Tibial nerve (tissue), 4 donors: ENCODE measurements around the gene DPYSL4. TPM values are rescaled to one million over a fixed set of nuclear protein-coding genes. Genes with fewer than 3 reads are reported as not detected.

Source experiments
- DNase-seq, 2 donors: peaks; one replicate each; pipeline ENCODE4 v3.0.0-alpha.2; 2019; ENCODE audit warnings: low spot score in 2 of 2
- H3K27ac ChIP-seq, 4 donors: fragments of 200-600 bp; sonication (generic) in 3 of 4; one replicate each; pipeline ENCODE4 v1.5.1; 2017 to 2019; ENCODE audit warnings: mild to moderate bottlenecking in 1 of 4
- H3K27me3 ChIP-seq, 2 donors: fragments of 200-600 bp; sonication (generic) in 1 of 2; one replicate each; pipeline versions ENCODE4 v1.5.1 to v1.6.0; 2017 to 2019
- H3K36me3 ChIP-seq, 3 donors: fragments of 200-600 bp; sonication (generic); one replicate each; pipeline ENCODE4 v1.5.1; 2018 to 2019
- H3K4me1 ChIP-seq, 4 donors: fragments of 200-600 bp; sonication (generic) in 3 of 4; one replicate each; pipeline ENCODE4 v1.5.1; 2017 to 2019
- H3K4me3 ChIP-seq, 4 donors: fragments of 200-600 bp; sonication (generic) in 3 of 4; one replicate each; pipeline ENCODE4 v1.5.1; 2017 to 2019; ENCODE audit warnings: mild to moderate bottlenecking in 1 of 4, moderate library complexity in 1 of 4
- H3K9me3 ChIP-seq, 4 donors: fragments of 200-600 bp; sonication (generic) in 3 of 4; one replicate each; pipeline ENCODE4 v1.5.1; 2017 to 2019
- EP300 ChIP-seq, 2 donors: sonication (generic); formaldehyde crosslinking; IDR thresholded peaks; one replicate each; pipeline ENCODE4 v1.6.1; 2017; ENCODE audit warnings: antibody characterized with exemption in 2 of 2, mild to moderate bottlenecking in 1 of 2
- POLR2A ChIP-seq, 2 donors: fragments of 450-650 bp; IDR thresholded peaks; one replicate each; pipeline ENCODE4 v1.6.1; 2017; ENCODE audit warnings: antibody characterized with exemption in 2 of 2, mild to moderate bottlenecking in 2 of 2, moderate library complexity in 2 of 2
- WGBS, 2 donors: methylation state at CpG; one replicate each; pipeline ENCODE4 v1.1.5; 2018; 5-methylcytosine and 5-hydroxymethylcytosine counted together
- total RNA-seq, 4 donors: library from RNA; depleted of rRNA; stranded (reverse); fragments of >200 nt; gene quantifications; one replicate each; pipeline ENCODE4 v1.1.0, GENCODE V29; 2016
- TF ChIP-seq, protein P1 (sequence below), 5 experiments: fragments of 200-600 bp in 3 of 5; fragments of 450-650 bp in 2 of 5; sonication (generic) in 3 of 5; IDR thresholded peaks; one replicate each; pipeline ENCODE4 v1.5.1; 2016 to 2019; ENCODE audit warnings: antibody characterized with exemption in 5 of 5, mild to moderate bottlenecking in 3 of 5, moderate library complexity in 2 of 5

Gene DPYSL4
- total RNA-seq, 4 donors from 2014 or later, result 0.21 to 3.1 (median 1.4) TPM

DNA sequence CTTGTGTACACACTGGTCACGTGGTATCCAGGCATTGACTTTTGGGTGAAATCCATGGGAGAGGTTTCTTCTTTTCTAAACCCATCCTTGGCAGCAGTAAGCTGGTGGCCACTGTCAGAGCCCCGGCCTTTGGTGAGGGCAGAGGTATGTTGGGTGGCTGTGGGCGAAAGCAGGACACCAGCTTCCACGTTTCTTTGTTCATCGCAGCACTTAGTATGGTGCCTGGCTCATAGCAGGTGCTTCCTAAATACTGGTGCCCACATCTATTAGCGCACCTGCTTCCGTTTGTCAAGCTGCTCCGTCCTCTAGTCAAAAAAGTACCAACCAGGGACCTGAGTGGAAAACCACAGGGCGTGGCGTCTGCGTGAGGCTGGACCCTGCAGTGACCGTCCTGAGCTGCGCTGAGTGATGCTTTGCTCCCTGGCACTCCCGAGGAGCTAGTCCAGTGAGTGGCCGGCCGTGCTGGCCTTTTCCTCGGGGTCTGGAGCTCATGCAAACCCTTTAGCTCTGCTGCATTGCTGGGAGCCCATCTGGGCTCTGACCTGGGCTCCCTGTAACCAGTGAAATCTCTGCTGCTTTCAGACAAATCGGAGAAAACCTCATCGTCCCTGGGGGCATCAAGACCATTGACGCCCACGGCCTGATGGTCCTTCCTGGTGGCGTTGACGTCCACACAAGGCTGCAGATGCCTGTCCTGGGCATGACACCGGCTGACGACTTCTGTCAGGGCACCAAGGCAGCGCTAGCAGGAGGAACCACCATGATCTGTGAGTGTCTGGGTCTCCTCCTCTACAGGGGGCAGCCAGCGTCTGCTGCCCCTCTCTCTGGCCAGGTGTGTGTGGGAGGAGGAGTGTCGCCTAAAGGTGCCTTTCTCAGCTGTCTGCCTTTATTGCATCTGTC, 5.6 kb downstream of the DPYSL4 start:
- TF ChIP-seq EP300 (IDR thresholded peaks at IDR 0.05) (no peak), POLR2A (IDR thresholded peaks at IDR 0.05) (no peak)
- TF ChIP-seq, protein P1, sequence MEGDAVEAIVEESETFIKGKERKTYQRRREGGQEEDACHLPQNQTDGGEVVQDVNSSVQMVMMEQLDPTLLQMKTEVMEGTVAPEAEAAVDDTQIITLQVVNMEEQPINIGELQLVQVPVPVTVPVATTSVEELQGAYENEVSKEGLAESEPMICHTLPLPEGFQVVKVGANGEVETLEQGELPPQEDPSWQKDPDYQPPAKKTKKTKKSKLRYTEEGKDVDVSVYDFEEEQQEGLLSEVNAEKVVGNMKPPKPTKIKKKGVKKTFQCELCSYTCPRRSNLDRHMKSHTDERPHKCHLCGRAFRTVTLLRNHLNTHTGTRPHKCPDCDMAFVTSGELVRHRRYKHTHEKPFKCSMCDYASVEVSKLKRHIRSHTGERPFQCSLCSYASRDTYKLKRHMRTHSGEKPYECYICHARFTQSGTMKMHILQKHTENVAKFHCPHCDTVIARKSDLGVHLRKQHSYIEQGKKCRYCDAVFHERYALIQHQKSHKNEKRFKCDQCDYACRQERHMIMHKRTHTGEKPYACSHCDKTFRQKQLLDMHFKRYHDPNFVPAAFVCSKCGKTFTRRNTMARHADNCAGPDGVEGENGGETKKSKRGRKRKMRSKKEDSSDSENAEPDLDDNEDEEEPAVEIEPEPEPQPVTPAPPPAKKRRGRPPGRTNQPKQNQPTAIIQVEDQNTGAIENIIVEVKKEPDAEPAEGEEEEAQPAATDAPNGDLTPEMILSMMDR (IDR thresholded peaks at IDR 0.05), result no peak
- no peaks in the 10 kb centered on the region for H3K36me3 ChIP-seq
- no peak for DNase-seq
- no peak overlapping the region for H3K4me3 ChIP-seq
- H3K4me1 ChIP-seq, result peaks cover 0 to 12% (median 3%) of the 10 kb centered on the region in 4 donors
- H3K27me3 ChIP-seq, result peaks cover 0 to 30% of the 10 kb centered on the region in 2 donors
- 90 to 93% methylated on average over 28 of the region's 28 CpGs for WGBS, 2 donors
- no peak overlapping the region for H3K27ac ChIP-seq
- no peaks in the 10 kb centered on the region for H3K9me3 ChIP-seq

DNA sequence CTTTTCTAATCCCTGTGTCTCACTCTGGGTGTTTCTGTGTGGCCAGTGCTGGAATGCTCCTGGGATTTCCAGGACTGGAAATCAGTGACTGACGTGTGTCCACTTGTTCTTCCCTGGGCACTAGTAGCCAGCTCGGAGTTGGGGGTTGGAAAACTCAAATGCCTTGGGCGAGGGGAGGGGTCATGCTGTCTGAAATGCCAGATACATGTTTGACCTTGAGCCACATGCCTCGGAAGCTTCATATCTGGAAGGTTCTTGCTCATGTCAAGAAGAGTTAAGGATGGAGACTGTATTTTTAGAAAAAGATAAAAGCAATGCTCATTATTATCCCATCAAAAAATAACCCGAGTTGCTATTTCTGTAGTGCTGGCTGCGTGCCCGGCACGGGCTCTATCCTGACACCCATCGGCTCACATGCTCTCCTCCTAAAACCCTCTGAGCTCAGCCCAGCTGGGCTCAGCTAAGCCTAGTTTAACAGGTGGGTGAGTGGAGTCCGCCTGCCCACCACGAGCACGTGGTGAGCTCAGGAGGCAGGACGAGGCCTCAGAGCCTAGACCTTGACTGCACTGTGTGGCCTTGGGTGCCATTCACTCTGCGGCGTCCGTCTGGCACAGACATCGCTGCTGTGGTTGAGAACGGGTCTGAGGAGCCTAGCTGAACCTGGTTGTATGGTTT, 6.4 kb downstream of the DPYSL4 start:
- 64 to 67% methylated on average over 18 of the region's 18 CpGs for WGBS, 2 donors
- Histone ChIP-seq H3K27me3 (peaks cover 0 to 22% of the 10 kb centered on the region in 2 donors), H3K9me3 (no peaks in the 10 kb centered on the region), H3K36me3 (no peaks in the 10 kb centered on the region), H3K27ac (no peak overlapping the region), H3K4me3 (no peak overlapping the region), H3K4me1 (peaks cover 0 to 4% (median 0%) of the 10 kb centered on the region in 4 donors)
- TF ChIP-seq, protein P1 (IDR thresholded peaks at IDR 0.05), result no peak
- TF ChIP-seq EP300 (IDR thresholded peaks at IDR 0.05) (no peak), POLR2A (IDR thresholded peaks at IDR 0.05) (no peak)
- DNase-seq, result no peak

DNA sequence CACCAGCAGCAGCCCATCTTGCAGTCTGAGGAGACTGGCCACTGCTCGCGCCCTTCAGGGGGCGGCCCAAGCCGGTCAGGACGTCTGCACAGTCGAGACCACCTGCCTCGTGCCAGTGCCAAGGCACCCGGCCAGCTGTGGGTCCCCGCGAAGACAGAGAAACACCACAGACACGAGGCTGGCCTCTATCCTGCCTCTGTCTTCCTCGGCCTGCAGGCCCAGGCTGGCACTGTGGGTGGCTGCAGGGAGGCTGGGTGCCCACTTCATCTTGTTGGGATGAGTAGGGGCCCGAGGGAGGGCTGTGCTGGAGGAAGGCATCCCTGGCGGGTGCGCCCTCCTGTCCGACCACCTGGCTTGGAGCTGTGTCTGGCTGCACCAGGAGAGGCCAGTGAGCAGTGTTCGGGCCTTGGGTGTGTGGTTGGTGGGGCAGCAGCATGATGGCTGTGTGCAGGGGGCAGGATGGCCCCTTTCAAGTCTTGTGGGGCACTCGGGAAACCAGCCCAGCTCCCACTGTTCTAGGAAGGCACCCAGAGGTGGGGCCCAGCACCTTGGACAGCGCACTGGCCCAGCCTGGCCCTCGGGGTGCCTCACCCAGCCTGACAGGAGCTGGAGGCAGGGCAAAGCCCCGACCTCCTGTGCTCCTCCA, 7.3 kb downstream of the DPYSL4 start:
- H3K4me3 ChIP-seq, result no peak overlapping the region
- H3K4me1 ChIP-seq, result no peaks in the 10 kb centered on the region
- TF ChIP-seq EP300 (IDR thresholded peaks at IDR 0.05) (no peak), POLR2A (IDR thresholded peaks at IDR 0.05) (no peak)
- TF ChIP-seq, protein P1 (IDR thresholded peaks at IDR 0.05), result no peak
- WGBS, 2 donors, result 77 to 79% methylated on average over 9 to 18 of the region's 21 CpGs
- H3K27me3 ChIP-seq, result peaks cover 0 to 13% of the 10 kb centered on the region in 2 donors
- no peak overlapping the region for H3K27ac ChIP-seq
- H3K36me3 ChIP-seq, result no peaks in the 10 kb centered on the region
- DNase-seq, result no peak
- no peaks in the 10 kb centered on the region for H3K9me3 ChIP-seq

GRCh38 chr10:132194726-132195125, 8.0 kb downstream of the DPYSL4 start:
- TF ChIP-seq, protein P1 (IDR thresholded peaks at IDR 0.05), result no peak
- TF ChIP-seq POLR2A (IDR thresholded peaks at IDR 0.05) (no peak), EP300 (IDR thresholded peaks at IDR 0.05) (no peak)
- no peak overlapping the region for H3K4me3 ChIP-seq
- 92 to 94% methylated on average over 15 of the region's 15 CpGs for WGBS, 2 donors
- H3K9me3 ChIP-seq, result no peaks in the 10 kb centered on the region
- H3K27me3 ChIP-seq, result peaks cover 0 to 6% of the 10 kb centered on the region in 2 donors
- no peak for DNase-seq
- no peak overlapping the region for H3K27ac ChIP-seq
- H3K36me3 ChIP-seq, result no peaks in the 10 kb centered on the region
- no peaks in the 10 kb centered on the region for H3K4me1 ChIP-seq
